A549 (cell line): ENCODE measurements around the gene SLC28A1. TPM values are rescaled to one million over a fixed set of nuclear protein-coding genes. Genes with fewer than 3 reads are reported as not detected.
"Not testable (repeated sequence)": the region's sequence is repeated elsewhere in the genome, so short reads cannot be mapped to it uniquely, and the experiment has no call there.

Experiments
- ATAC-seq, 2 experiments: fragments of 200-7000 bp in 1 of 2; fragments of >200 bp in 1 of 2; cut with Nextera tagmentation in 1 of 2; cut with Tn5 transposase in 1 of 2; 3 replicates each; pipeline versions ENCODE4 v1.8.0 to v1.9.1; 2018 to 2020; ENCODE audit warnings: mild to moderate bottlenecking in 1 of 2, moderate library complexity in 1 of 2
- CTCF ChIA-PET: fragments of 300-600 bp; sonication (Branson Sonifier 250); formaldehyde crosslinking; extraction: SDS; loops from one replicate; lab custom pipeline; 2021; ENCODE audit warnings: antibody characterized with exemption, inconsistent platforms; lab: Yijun Ruan, JAX
- POLR2A ChIA-PET: fragments of 350-600 bp; formaldehyde crosslinking; extraction: SDS; loops from one replicate; lab custom pipeline; 2021; ENCODE audit warnings: antibody characterized with exemption, inconsistent platforms; lab: Yijun Ruan, JAX
- DNase-seq, 2 experiments: peaks; one replicate each; pipeline versions ENCODE4 v3.0.0 to v3.0.0-alpha.2; 2011 to 2016; ENCODE audit warnings: low read depth in 1 of 2, low spot score in 1 of 2
- FAIRE-seq: peaks from 2 replicates; lab custom pipeline; 2011; peaks lifted over from hg19 to GRCh38; lab: Jason Lieb, UNC
- H3K27ac ChIP-seq, 2 experiments: fragments of >200 bp; sonication (Bioruptor Twin); formaldehyde crosslinking; 3 replicates each; pipeline ENCODE4 v1.5.1; 2016 to 2017
- H3K4me1 ChIP-seq: fragments of >200 bp; sonication (Bioruptor Twin); formaldehyde crosslinking; 3 replicates; pipeline ENCODE4 v1.6.1; 2016
- H3K4me2 ChIP-seq: fragments of >200 bp; sonication (Bioruptor Twin); formaldehyde crosslinking; 3 replicates; pipeline ENCODE4 v1.6.1; 2016
- H3K4me3 ChIP-seq: fragments of >200 bp; sonication (Bioruptor Twin); formaldehyde crosslinking; 3 replicates; pipeline ENCODE4 v1.5.1; 2016
- H3K9me3 ChIP-seq: fragments of >200 bp; sonication (Bioruptor Twin); formaldehyde crosslinking; 3 replicates; pipeline ENCODE4 v1.6.1; 2016
- BHLHE40 ChIP-seq: IDR thresholded peaks from 2 replicates; pipeline ENCODE4 v1.6.1; 2012; ENCODE audit warnings: low read depth, low read length, inconsistent platforms
- CEBPB ChIP-seq, 2 experiments: fragments of >200 bp in 1 of 2; sonication (Bioruptor Twin) in 1 of 2; formaldehyde crosslinking in 1 of 2; IDR thresholded peaks; 2 replicates each; pipeline ENCODE4 v1.6.1; 2012 to 2016
- EHMT2 ChIP-seq: fragments of 200-600 bp; sonication (generic); IDR thresholded peaks from 2 replicates; pipeline ENCODE4 v1.6.1; 2016; ENCODE audit warnings: antibody characterized with exemption, low read depth, mild to moderate bottlenecking, moderate library complexity
- EP300 ChIP-seq, 2 experiments: fragments of >200 bp; sonication (Bioruptor Twin); formaldehyde crosslinking; IDR thresholded peaks; 2 replicates in 1 of 2; 3 replicates in 1 of 2; pipeline ENCODE4 v1.6.1; 2016 to 2017
- FOSB ChIP-seq: fragments of 250-450 bp; sonication (Bioruptor Pico); IDR thresholded peaks from 2 replicates; pipeline ENCODE4 v1.5.0; 2020; ENCODE audit warnings: mild to moderate bottlenecking, moderate library complexity
- FOSL2 ChIP-seq, 2 experiments: fragments of 450-650 bp in 1 of 2; fragments of >200 bp in 1 of 2; sonication (Bioruptor Twin) in 1 of 2; formaldehyde crosslinking; IDR thresholded peaks; 2 replicates each; pipeline versions ENCODE4 v1.5.0 to v1.6.1; 2016 to 2020; ENCODE audit warnings: mild to moderate bottlenecking in 1 of 2, moderate library complexity in 1 of 2
- GATA3 ChIP-seq: IDR thresholded peaks from 2 replicates; pipeline ENCODE4 v1.6.1; 2012; ENCODE audit warnings: borderline replicate concordance
- HEYL ChIP-seq: fragments of 250-450 bp; sonication (Bioruptor Pico); IDR thresholded peaks from 2 replicates; pipeline ENCODE4 v1.8.0; 2021; ENCODE audit warnings: mild to moderate bottlenecking, moderate library complexity
- HOXB13 ChIP-seq: fragments of 250-450 bp; sonication (Bioruptor Pico); IDR thresholded peaks from 2 replicates; pipeline ENCODE4 v1.5.0; 2020; ENCODE audit warnings: low read depth, mild to moderate bottlenecking, moderate library complexity
- HOXB5 ChIP-seq: fragments of 250-450 bp; sonication (Bioruptor Pico); IDR thresholded peaks from 2 replicates; pipeline ENCODE4 v1.5.0; 2020; ENCODE audit warnings: mild to moderate bottlenecking, moderate library complexity
- JUN ChIP-seq, 2 experiments: fragments of >200 bp; sonication (Bioruptor Twin); formaldehyde crosslinking; IDR thresholded peaks; 2 replicates in 1 of 2; 3 replicates in 1 of 2; pipeline ENCODE4 v1.6.1; 2016 to 2017
- MAZ ChIP-seq: fragments of 150-350 bp; IDR thresholded peaks from 2 replicates; pipeline ENCODE4 v1.6.1; 2014; ENCODE audit warnings: antibody characterized with exemption, low read depth, low read length, borderline replicate concordance
- NPAS2 ChIP-seq: fragments of 250-450 bp; sonication (Bioruptor Pico); IDR thresholded peaks from 2 replicates; pipeline ENCODE4 v1.8.0; 2022; ENCODE audit warnings: mild to moderate bottlenecking, moderate library complexity, borderline replicate concordance
- POLR2A ChIP-seq: IDR thresholded peaks from 2 replicates; pipeline ENCODE4 v1.6.1; 2012; ENCODE audit warnings: mild to moderate bottlenecking, low read length
- POLR2AphosphoS2 ChIP-seq: conservative IDR thresholded peaks from 2 replicates; pipeline ENCODE4 v1.6.1; 2012; ENCODE audit warnings: low read length, improper control_type of control experiment, inconsistent platforms
- SMC3 ChIP-seq: fragments of >200 bp; sonication (Bioruptor Twin); formaldehyde crosslinking; IDR thresholded peaks from 3 replicates; pipeline ENCODE4 v1.6.1; 2018; ENCODE audit warnings: inconsistent platforms
- SREBF2 ChIP-seq: fragments of 450-650 bp; IDR thresholded peaks from 2 replicates; pipeline ENCODE4 v1.6.1; 2014; ENCODE audit warnings: mild to moderate bottlenecking, moderate library complexity
- TP53 ChIP-seq: fragments of 250-450 bp; sonication (Bioruptor Pico); IDR thresholded peaks from 2 replicates; pipeline ENCODE4 v1.5.0; 2021; ENCODE audit warnings: mild to moderate bottlenecking, moderate library complexity
- ZFP36 ChIP-seq: fragments of 450-650 bp; IDR thresholded peaks from 2 replicates; pipeline ENCODE4 v1.6.1; 2014; ENCODE audit warnings: borderline replicate concordance; ENCODE audit not compliant: partially characterized antibody
- WGBS: methylation state at CpG from one replicate; pipeline ENCODE4 v1.1.6; 2017; ENCODE audit errors: missing lambda C conversion rate; 5-methylcytosine and 5-hydroxymethylcytosine counted together
- polyA plus RNA-seq, 4 experiments: library from polyadenylated mRNA; depleted of rRNA in 3 of 4; stranded (reverse); fragments of >200 nt; fragmentation: RNase III in 1 of 4; extraction: RNeasy Plus Mini Kit Qiagen cat#74134 plus additional on column Dnase treatment in 1 of 4; gene quantifications; 2 replicates in 3 of 4; 3 replicates in 1 of 4; pipeline ENCODE4 v1.2.3, GENCODE V29; 2011 to 2017
- TF ChIP-seq, protein P1 (sequence below): fragments of >200 bp; sonication (Bioruptor Twin); formaldehyde crosslinking; IDR thresholded peaks from 3 replicates; pipeline ENCODE4 v1.5.1; 2016
- TF ChIP-seq, protein P2 (sequence below): IDR thresholded peaks from 2 replicates; pipeline ENCODE4 v1.6.1; 2012; ENCODE audit warnings: low read depth, borderline replicate concordance
- TF ChIP-seq, protein P3 (sequence below): fragments of >200 bp; sonication (Bioruptor Twin); formaldehyde crosslinking; IDR thresholded peaks from 2 replicates; pipeline ENCODE4 v1.6.1; 2016
- TF ChIP-seq, protein P4 (sequence below): IDR thresholded peaks from 2 replicates; pipeline ENCODE4 v1.6.1; 2012
- TF ChIP-seq, protein P5 (sequence below): fragments of 450-650 bp; IDR thresholded peaks from 2 replicates; pipeline ENCODE4 v1.6.1; 2014; ENCODE audit warnings: antibody characterized with exemption

The SLC28A1 gene
- polyA plus RNA-seq, 2 of the 4 experiments (the other 2 are of a cell fraction) = 0.06 to 0.13 TPM

DNA sequence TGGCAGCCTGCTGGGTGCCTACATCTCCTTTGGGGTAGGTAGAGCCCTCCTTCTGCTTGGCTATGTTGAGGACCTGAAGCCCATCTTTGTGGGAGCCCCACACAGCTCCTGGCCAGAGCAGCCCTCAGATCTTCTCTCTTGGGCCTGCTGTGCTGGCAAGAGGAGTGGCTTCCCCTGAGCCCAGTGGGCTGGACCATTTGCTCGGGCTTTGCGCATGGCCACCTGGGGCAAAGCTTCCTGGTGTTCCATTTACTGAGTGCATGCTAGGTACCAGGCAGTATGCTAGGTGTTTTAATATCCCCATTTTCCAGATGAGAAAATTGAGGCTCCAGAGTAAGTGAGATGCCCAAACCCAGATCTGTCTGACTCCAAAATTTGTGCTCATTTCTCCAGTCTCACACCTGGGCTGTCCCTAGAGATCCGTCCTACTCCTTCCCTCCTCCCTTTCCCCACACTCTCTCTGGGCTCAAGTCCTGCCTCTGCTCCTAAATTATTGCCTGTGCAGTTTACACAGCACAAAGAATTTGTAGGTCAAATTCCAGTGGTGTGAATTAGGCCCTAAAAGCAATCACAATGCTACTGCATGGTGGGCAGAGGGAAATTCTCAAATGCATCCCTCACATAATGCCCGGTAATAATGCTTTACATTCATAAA is 39.7 kb downstream of the SLC28A1 start:
- Histone ChIP-seq H3K27ac (peak overlapping the region; percentile 45 to 78), H3K4me2 (peak overlapping the region; percentile 37), H3K4me1 (peaks cover 47% of the 10 kb centered on the region), H3K9me3 (no peaks in the 10 kb centered on the region), H3K4me3 (no peak overlapping the region)
- POLR2A ChIA-PET = interaction anchor here (0.6 to 0.7 kb wide), 2 partner anchors 152 to 338 kb away, joined by 3 to 4 read pairs; no protein-coding TSS in a partner anchor
- no peak for ATAC-seq
- CTCF ChIA-PET = interaction anchor here (0.9 to 7.6 kb wide), 6 partner anchors 11 to 336 kb away, joined by 3 to 137 read pairs (median 4); partner anchors contain the start of gene WDR73
- no peak for FAIRE-seq
- 88% methylated on average over 4 of the region's 4 CpGs for WGBS
- no peak for DNase-seq
- TF ChIP-seq, protein P1, sequence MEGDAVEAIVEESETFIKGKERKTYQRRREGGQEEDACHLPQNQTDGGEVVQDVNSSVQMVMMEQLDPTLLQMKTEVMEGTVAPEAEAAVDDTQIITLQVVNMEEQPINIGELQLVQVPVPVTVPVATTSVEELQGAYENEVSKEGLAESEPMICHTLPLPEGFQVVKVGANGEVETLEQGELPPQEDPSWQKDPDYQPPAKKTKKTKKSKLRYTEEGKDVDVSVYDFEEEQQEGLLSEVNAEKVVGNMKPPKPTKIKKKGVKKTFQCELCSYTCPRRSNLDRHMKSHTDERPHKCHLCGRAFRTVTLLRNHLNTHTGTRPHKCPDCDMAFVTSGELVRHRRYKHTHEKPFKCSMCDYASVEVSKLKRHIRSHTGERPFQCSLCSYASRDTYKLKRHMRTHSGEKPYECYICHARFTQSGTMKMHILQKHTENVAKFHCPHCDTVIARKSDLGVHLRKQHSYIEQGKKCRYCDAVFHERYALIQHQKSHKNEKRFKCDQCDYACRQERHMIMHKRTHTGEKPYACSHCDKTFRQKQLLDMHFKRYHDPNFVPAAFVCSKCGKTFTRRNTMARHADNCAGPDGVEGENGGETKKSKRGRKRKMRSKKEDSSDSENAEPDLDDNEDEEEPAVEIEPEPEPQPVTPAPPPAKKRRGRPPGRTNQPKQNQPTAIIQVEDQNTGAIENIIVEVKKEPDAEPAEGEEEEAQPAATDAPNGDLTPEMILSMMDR = no peak
- TF ChIP-seq ZFP36 (no peak), JUN (IDR thresholded peaks at IDR 0.05) (no peak), MAZ (no peak), TP53 (no peak), POLR2A (no peak), NPAS2 (no peak)
- TF ChIP-seq, protein P2, sequence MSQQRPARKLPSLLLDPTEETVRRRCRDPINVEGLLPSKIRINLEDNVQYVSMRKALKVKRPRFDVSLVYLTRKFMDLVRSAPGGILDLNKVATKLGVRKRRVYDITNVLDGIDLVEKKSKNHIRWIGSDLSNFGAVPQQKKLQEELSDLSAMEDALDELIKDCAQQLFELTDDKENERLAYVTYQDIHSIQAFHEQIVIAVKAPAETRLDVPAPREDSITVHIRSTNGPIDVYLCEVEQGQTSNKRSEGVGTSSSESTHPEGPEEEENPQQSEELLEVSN = no peak
- TF ChIP-seq, protein P3, sequence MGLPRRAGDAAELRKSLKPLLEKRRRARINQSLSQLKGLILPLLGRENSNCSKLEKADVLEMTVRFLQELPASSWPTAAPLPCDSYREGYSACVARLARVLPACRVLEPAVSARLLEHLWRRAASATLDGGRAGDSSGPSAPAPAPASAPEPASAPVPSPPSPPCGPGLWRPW = no peak
- TF ChIP-seq, all 56 proteins: peak for 0

DNA sequence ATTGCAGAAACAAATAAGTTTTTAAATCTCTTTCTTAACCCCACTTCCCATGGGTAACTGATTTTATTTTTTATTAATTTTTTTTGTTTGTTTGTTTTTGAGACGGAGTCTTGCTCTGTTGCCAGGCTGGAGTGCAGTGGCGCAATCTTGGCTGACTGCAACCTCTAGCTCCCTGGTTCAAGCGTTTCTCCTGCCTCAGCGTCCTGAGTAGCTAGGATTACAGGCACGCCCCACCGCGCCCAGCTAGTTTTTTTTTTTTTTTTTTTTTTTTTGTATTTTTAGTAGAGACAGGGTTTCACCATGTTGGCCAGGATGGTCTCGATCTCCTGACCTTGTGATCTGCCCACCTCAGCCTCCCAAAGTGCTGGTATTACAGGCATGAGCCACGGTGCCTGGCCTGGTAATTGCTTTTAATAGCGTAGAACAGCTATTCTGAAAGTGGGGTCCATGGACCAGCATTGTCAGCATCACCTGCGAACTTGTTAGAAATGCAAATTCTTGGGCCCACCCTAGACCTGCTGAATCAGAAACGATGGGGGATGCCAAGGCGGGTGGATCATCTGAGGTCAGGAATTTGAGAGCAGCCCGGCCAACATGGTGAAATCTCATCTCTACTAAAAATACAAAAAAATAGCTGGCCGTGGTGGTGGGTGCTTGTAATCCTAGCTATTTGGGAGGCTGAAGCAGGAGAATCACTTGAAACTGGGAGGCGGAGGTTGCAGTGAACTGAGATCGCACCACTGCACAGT is 40.5 kb downstream of the SLC28A1 start:
- ChIA-PET POLR2A (interaction anchor here (0.6 to 0.7 kb wide), 2 partner anchors 153 to 339 kb away, joined by 3 to 4 read pairs; no protein-coding TSS in a partner anchor), CTCF (interaction anchor here (1.0 to 7.6 kb wide), 10 partner anchors 11 to 337 kb away, joined by 3 to 137 read pairs (median 5); partner anchors contain the start of gene ZSCAN2)
- ATAC-seq, FAIRE-seq, H3K9me3 ChIP-seq, H3K4me3 ChIP-seq: not testable (repeated sequence)
- Histone ChIP-seq H3K4me2 (peak overlapping the region; percentile 37), H3K4me1 (peaks cover 54% of the 10 kb centered on the region), H3K27ac (peak overlapping the region; percentile 45 to 78; a peak in 5 of 6 replicates)
- peak in 1 of 2 experiments; percentile 63 for DNase-seq
- 76% methylated on average over 17 of the region's 17 CpGs for WGBS
- peak; percentile 52 to 53; a peak in 3 of 4 replicates for TF ChIP-seq CEBPB (IDR thresholded peaks at IDR 0.05)

DNA sequence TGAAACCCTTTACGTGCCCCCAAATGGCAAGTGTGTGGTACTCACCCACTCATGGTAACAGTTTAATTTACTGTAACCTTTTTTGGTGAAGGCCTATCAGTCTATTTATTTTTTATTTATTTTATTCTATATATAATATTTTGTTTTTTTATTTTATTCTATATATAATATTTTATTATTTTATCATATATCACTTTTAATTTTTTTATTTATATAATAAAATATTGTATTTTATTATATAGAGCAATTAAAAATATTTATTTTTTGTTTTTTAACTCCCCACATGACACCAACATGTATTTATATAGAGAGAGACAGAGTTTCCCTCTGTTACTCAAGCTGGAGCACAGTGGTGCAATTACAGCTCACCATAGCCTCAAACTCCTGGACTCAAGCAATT is 41.4 kb downstream of the SLC28A1 start:
- FAIRE-seq (no peak), DNase-seq (no peak), ATAC-seq (no peak)
- Histone ChIP-seq H3K9me3 (no peaks in the 10 kb centered on the region), H3K4me2 (0 out of 3 replicates have a peak overlapping the region, but pooled peaks have one; percentile 16), H3K4me1 (peaks cover 60% of the 10 kb centered on the region), H3K4me3 (no peak overlapping the region), H3K27ac (peak overlapping the region; percentile 84 to 85; a peak in 5 of 6 replicates)
- CTCF ChIA-PET = interaction anchor here (0.9 to 7.6 kb wide), 15 partner anchors 11 to 338 kb away, joined by 3 to 137 read pairs (median 5); partner anchors contain the start of gene ZSCAN2
- TF ChIP-seq, protein P4, sequence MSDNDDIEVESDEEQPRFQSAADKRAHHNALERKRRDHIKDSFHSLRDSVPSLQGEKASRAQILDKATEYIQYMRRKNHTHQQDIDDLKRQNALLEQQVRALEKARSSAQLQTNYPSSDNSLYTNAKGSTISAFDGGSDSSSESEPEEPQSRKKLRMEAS = no peak
- TF ChIP-seq FOSB = no peak
- TF ChIP-seq, protein P1 = no peak
- no peak for TF ChIP-seq BHLHE40
- TF ChIP-seq, protein P5, sequence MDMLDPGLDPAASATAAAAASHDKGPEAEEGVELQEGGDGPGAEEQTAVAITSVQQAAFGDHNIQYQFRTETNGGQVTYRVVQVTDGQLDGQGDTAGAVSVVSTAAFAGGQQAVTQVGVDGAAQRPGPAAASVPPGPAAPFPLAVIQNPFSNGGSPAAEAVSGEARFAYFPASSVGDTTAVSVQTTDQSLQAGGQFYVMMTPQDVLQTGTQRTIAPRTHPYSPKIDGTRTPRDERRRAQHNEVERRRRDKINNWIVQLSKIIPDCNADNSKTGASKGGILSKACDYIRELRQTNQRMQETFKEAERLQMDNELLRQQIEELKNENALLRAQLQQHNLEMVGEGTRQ = no peak
- TF ChIP-seq HOXB5 = no peak
- no peak for TF ChIP-seq POLR2A
- no peak for TF ChIP-seq SMC3
- TF ChIP-seq POLR2AphosphoS2 = no peak
- TF ChIP-seq HEYL = no peak
- TF ChIP-seq SREBF2 = no peak
- no peak for TF ChIP-seq EHMT2
- no peak for TF ChIP-seq EP300 (IDR thresholded peaks at IDR 0.05)
- no peak for TF ChIP-seq FOSL2 (IDR thresholded peaks at IDR 0.05)
- no peak for TF ChIP-seq FOSL2 (CRISPR knock-in tag; IDR thresholded peaks at IDR 0.05)
- no peak for TF ChIP-seq GATA3
- TF ChIP-seq HOXB13 (CRISPR knock-in tag) = no peak
- TF ChIP-seq CEBPB (IDR thresholded peaks at IDR 0.05) = no peak
- 91% methylated on average over 1 of the region's 1 CpG for WGBS
- POLR2A ChIA-PET = no interaction called here
